Breast epithelium (tissue), 4 donors: ENCODE measurements around the gene SCAANT1. TPM values are rescaled to one million over a fixed set of nuclear protein-coding genes. Genes with fewer than 3 reads are reported as not detected.
A peak's percentile ranks its signal among the peaks of the same experiment; 100 is the strongest.

Experiments
- DNase-seq, 2 donors: peaks; one replicate each; pipeline ENCODE4 v3.0.0-alpha.2; 2019; ENCODE audit warnings: low spot score in 2 of 2
- H3K27ac ChIP-seq, 2 donors: fragments of 200-600 bp; sonication (generic) in 1 of 2; one replicate each; pipeline ENCODE4 v1.5.1; 2016 to 2019; ENCODE audit warnings: mild to moderate bottlenecking in 1 of 2
- H3K27me3 ChIP-seq, 2 donors: fragments of 200-600 bp; sonication (generic) in 1 of 2; one replicate each; pipeline versions ENCODE4 v1.5.1 to v1.6.0; 2017 to 2019; ENCODE audit warnings: control low read depth in 1 of 2, mild to moderate bottlenecking in 1 of 2
- H3K36me3 ChIP-seq: fragments of 200-600 bp; one replicate; pipeline ENCODE4 v1.5.1; 2019
- H3K4me1 ChIP-seq, 2 donors: fragments of 200-600 bp; sonication (generic); one replicate each; pipeline ENCODE4 v1.5.1; 2016 to 2019; ENCODE audit warnings: control low read depth in 1 of 2
- H3K4me3 ChIP-seq, 3 donors: fragments of 200-600 bp; sonication (generic); 1 replicate in 2 of 3; 2 replicates in 1 of 3; pipeline ENCODE4 v1.5.1; 2016 to 2019; ENCODE audit warnings: mild to moderate bottlenecking in 3 of 3, moderate library complexity in 2 of 3
- H3K9me3 ChIP-seq, 2 donors: fragments of 200-600 bp; sonication (generic) in 1 of 2; one replicate each; pipeline ENCODE4 v1.5.1; 2016 to 2019; ENCODE audit warnings: control low read depth in 1 of 2
- CTCF ChIP-seq, 3 donors: fragments of 450-650 bp; IDR thresholded peaks; one replicate each; pipeline ENCODE4 v1.5.1; 2016 to 2017; ENCODE audit warnings: antibody characterized with exemption in 3 of 3, mild to moderate bottlenecking in 3 of 3, moderate library complexity in 3 of 3
- POLR2A ChIP-seq: fragments of 450-650 bp; IDR thresholded peaks from one replicate; pipeline ENCODE4 v1.6.1; 2016; ENCODE audit warnings: antibody characterized with exemption, mild to moderate bottlenecking, moderate library complexity
- POLR2AphosphoS5 ChIP-seq, 3 donors: sonication (generic); formaldehyde crosslinking; IDR thresholded peaks; one replicate each; pipeline ENCODE4 v1.6.1; 2017; ENCODE audit warnings: antibody characterized with exemption in 3 of 3
- intact Hi-C: fragments of 100-400 bp; cut with DNase I; formaldehyde crosslinking; loops from one replicate; pipeline ENCODE4 v1.15.1; 2023; ENCODE audit warnings: low total_unique reads
- total RNA-seq, 3 donors: library from RNA; depleted of rRNA; stranded (reverse); fragments of >200 nt; gene quantifications; one replicate each; pipeline ENCODE4 v1.1.0, GENCODE V29; 2016

SCAANT1 gene
- total RNA-seq, 3 donors from 2014 or later: not detected

- TF ChIP-seq POLR2AphosphoS5 (IDR thresholded peaks at IDR 0.05) (no peak), POLR2A (no peak), CTCF (IDR thresholded peaks at IDR 0.05) (no peak)
- intact Hi-C loops: no loop called here
- H3K36me3 ChIP-seq: no peaks in the 10 kb centered on the region
- H3K27me3 ChIP-seq: no peaks in the 10 kb centered on the region
- DNase-seq: no peak
- H3K9me3 ChIP-seq: no peaks in the 10 kb centered on the region
- no peak overlapping the region for H3K27ac ChIP-seq
- no peak overlapping the region for H3K4me3 ChIP-seq
- no peaks in the 10 kb centered on the region for H3K4me1 ChIP-seq
These were observed 45.0 kb downstream of the SCAANT1 start for GRCh38 chr3:63867225-63867624.

GRCh38 chr3:63864965-63865327 lies 47.2 kb downstream of the SCAANT1 start:
- TF ChIP-seq POLR2A (no peak), POLR2AphosphoS5 (IDR thresholded peaks at IDR 0.05) (no peak), CTCF (IDR thresholded peaks at IDR 0.05) (no peak)
- H3K27ac ChIP-seq: peak overlapping the region; percentile 90 to 96
- no peaks in the 10 kb centered on the region for H3K36me3 ChIP-seq
- H3K4me1 ChIP-seq: no peaks in the 10 kb centered on the region
- intact Hi-C loops: no loop called here
- no peaks in the 10 kb centered on the region for H3K27me3 ChIP-seq
- no peak for DNase-seq
- no peaks in the 10 kb centered on the region for H3K9me3 ChIP-seq
- peak overlapping the region; percentile 88 to 100 (median 97) for H3K4me3 ChIP-seq

GRCh38 chr3:63864008-63864964 lies 47.9 kb downstream of the SCAANT1 start:
- Histone ChIP-seq H3K4me1 (no peaks in the 10 kb centered on the region), H3K4me3 (peak overlapping the region; percentile 88 to 100 (median 97)), H3K9me3 (no peaks in the 10 kb centered on the region), H3K27ac (peak overlapping the region; percentile 90 to 96), H3K36me3 (no peaks in the 10 kb centered on the region), H3K27me3 (no peaks in the 10 kb centered on the region)
- no peak for DNase-seq
- intact Hi-C loops: no loop called here
- no peak for TF ChIP-seq POLR2AphosphoS5 (IDR thresholded peaks at IDR 0.05)
- TF ChIP-seq CTCF (IDR thresholded peaks at IDR 0.05): no peak

GRCh38 chr3:63863150-63864007 lies 48.8 kb downstream of the SCAANT1 start, which contains the start of the genes ATXN7 and THOC7:
Gene ATXN7 (plus strand): TSS chr3:63863867. CDS start chr3:63912599, 48,732 bp downstream.
Gene THOC7 (minus strand): TSS chr3:63863805. CDS start chr3:63863790, 15 bp downstream.
- TF ChIP-seq POLR2AphosphoS5 (IDR thresholded peaks at IDR 0.05) (peak in 1 of 3 donors; percentile 17), CTCF (IDR thresholded peaks at IDR 0.05) (no peak), POLR2A (no peak)
- Histone ChIP-seq H3K27me3 (no peaks in the 10 kb centered on the region), H3K27ac (peak within 1 kb of the TSS; percentile 94 to 96), H3K9me3 (no peaks in the 10 kb centered on the region), H3K4me3 (peak within 1 kb of the TSS; percentile 88 to 100 (median 97)), H3K4me1 (no peaks in the 10 kb centered on the region), H3K36me3 (no peaks in the 10 kb centered on the region)
- intact Hi-C loops: no loop called here
- DNase-seq: peak; percentile 29 to 58
